HL-60 (cell line): ENCODE measurements around the gene BEGAIN.

ENCODE experiments used
- DNase-seq, 2 experiments: peaks; one replicate each; pipeline ENCODE4 v3.0.0-alpha.2; 2010 to 2020; ENCODE audit warnings: low read depth in 1 of 2, low spot score in 1 of 2
- H3K27ac ChIP-seq: fragments of 250-450 bp; sonication (Bioruptor Pico); replicated peaks from 2 replicates; pipeline ENCODE4 v1.5.1; 2020; ENCODE audit warnings: mild to moderate bottlenecking, moderate library complexity
- H3K27me3 ChIP-seq: fragments of 250-450 bp; sonication (Bioruptor Pico); 2 replicates; pipeline ENCODE4 v1.5.1; 2021; ENCODE audit warnings: mild to moderate bottlenecking, moderate library complexity; ENCODE audit not compliant: insufficient read depth, poor library complexity, severe bottlenecking
- H3K4me3 ChIP-seq: replicated peaks from 2 replicates; pipeline ENCODE4 v1.5.1; 2011; ENCODE audit warnings: mild to moderate bottlenecking, control low read depth, low read length; ENCODE audit not compliant: insufficient read depth
- CTCF ChIP-seq: IDR thresholded peaks from one replicate; pipeline ENCODE4 v1.5.1; 2011; ENCODE audit warnings: low read length, control low read depth, inconsistent platforms; ENCODE audit not compliant: insufficient read depth
- GABPA ChIP-seq: IDR thresholded peaks from 2 replicates; pipeline ENCODE4 v1.6.1; 2012; ENCODE audit warnings: low read depth
- POLR2AphosphoS5 ChIP-seq: IDR thresholded peaks from 2 replicates; pipeline ENCODE4 v1.6.1; 2012; ENCODE audit warnings: low read depth
- SPI1 ChIP-seq: IDR thresholded peaks from 2 replicates; pipeline ENCODE4 v1.6.1; 2012; ENCODE audit warnings: low read depth, mild to moderate bottlenecking, borderline replicate concordance
- TF ChIP-seq, protein P1 (sequence below): IDR thresholded peaks from 2 replicates; pipeline ENCODE4 v1.6.1; 2012; ENCODE audit warnings: low read depth; ENCODE audit not compliant: insufficient replicate concordance

BEGAIN gene

DNA sequence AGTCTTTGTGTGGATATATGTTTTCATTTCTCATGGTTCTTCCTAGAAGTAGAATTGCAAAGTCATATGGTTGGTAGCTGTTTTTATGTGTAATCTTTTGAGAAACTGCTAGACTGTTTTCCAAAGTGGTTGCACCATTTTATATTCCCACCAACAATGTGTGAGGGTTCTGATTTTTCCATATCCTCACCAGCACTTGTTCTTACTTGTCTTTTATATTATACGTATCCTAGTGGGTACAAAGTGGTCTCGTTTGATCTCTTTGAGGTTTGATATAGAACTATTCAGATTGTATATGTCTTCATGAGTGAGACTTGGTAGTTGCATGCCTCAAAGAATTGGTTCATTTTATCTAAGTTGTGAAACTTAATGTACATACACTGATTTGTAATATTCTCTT lies 91.3 kb downstream of the BEGAIN start:
- Histone ChIP-seq H3K27me3 (no peaks in the 10 kb centered on the region), H3K27ac (no peak overlapping the region), H3K4me3 (no peak overlapping the region)
- no peak for DNase-seq
- TF ChIP-seq POLR2AphosphoS5: no peak
- no peak for TF ChIP-seq CTCF
- TF ChIP-seq GABPA: no peak
- no peak for TF ChIP-seq SPI1
- TF ChIP-seq, protein P1, sequence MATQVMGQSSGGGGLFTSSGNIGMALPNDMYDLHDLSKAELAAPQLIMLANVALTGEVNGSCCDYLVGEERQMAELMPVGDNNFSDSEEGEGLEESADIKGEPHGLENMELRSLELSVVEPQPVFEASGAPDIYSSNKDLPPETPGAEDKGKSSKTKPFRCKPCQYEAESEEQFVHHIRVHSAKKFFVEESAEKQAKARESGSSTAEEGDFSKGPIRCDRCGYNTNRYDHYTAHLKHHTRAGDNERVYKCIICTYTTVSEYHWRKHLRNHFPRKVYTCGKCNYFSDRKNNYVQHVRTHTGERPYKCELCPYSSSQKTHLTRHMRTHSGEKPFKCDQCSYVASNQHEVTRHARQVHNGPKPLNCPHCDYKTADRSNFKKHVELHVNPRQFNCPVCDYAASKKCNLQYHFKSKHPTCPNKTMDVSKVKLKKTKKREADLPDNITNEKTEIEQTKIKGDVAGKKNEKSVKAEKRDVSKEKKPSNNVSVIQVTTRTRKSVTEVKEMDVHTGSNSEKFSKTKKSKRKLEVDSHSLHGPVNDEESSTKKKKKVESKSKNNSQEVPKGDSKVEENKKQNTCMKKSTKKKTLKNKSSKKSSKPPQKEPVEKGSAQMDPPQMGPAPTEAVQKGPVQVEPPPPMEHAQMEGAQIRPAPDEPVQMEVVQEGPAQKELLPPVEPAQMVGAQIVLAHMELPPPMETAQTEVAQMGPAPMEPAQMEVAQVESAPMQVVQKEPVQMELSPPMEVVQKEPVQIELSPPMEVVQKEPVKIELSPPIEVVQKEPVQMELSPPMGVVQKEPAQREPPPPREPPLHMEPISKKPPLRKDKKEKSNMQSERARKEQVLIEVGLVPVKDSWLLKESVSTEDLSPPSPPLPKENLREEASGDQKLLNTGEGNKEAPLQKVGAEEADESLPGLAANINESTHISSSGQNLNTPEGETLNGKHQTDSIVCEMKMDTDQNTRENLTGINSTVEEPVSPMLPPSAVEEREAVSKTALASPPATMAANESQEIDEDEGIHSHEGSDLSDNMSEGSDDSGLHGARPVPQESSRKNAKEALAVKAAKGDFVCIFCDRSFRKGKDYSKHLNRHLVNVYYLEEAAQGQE: no peak

GRCh38 chr14:100494645-100495044 lies 92.6 kb downstream of the BEGAIN start:
- TF ChIP-seq, protein P1: no peak
- TF ChIP-seq POLR2AphosphoS5 (no peak), GABPA (no peak)
- no peak overlapping the region for H3K4me3 ChIP-seq
- no peaks in the 10 kb centered on the region for H3K27me3 ChIP-seq
- no peak for DNase-seq
- H3K27ac ChIP-seq: no peak overlapping the region

DNA sequence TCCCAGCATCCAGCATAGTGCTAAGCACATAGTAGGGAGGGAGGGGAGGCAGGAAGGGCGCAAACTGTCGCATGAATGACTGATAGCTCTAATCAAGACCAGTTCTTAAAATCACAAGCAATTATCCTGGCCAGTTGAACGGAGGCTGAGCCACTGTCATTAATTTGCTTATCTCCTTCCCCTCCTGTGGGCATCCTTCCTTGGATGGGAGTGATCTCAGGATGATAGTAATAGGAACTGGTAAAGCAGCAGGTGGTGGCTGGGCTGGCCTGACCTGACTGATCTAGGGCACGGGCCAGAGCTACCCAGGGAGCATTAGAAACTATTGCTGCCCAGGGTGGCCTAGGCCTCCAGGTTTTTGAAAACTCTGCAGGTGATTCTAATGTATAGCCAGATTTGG lies 97.0 kb downstream of the BEGAIN start:
- TF ChIP-seq POLR2AphosphoS5 (no peak), GABPA (no peak), SPI1 (no peak), CTCF (no peak)
- TF ChIP-seq, protein P1: no peak
- Histone ChIP-seq H3K27me3 (no peaks in the 10 kb centered on the region), H3K27ac (no peak overlapping the region), H3K4me3 (no peak overlapping the region)
- no peak for DNase-seq

- Histone ChIP-seq H3K27ac (no peak overlapping the region), H3K27me3 (no peaks in the 10 kb centered on the region), H3K4me3 (no peak overlapping the region)
- DNase-seq: no peak
- no peak for TF ChIP-seq POLR2AphosphoS5
- TF ChIP-seq, protein P1: peak; percentile 12
- TF ChIP-seq GABPA: no peak
- no peak for TF ChIP-seq SPI1
- no peak for TF ChIP-seq CTCF
Measured at GRCh38 chr14:100488057-100488456, 99.2 kb downstream of the BEGAIN start.
